Endothelial cell (in vitro differentiated cells): Measurements from ENCODE around the gene SPIRE1. TPM values are rescaled to one million over a fixed set of nuclear protein-coding genes. Genes with fewer than 3 reads are reported as not detected.

Experiments
- DNase-seq: peaks from one replicate; pipeline ENCODE4 v3.0.0; 2021; ENCODE audit warnings: low spot score
- H3K27ac Mint-ChIP-seq: one replicate; pipeline ENCODE4 v1.8.0; 2021; ENCODE audit warnings: mixed read lengths, inconsistent platforms; ENCODE audit not compliant: unreplicated experiment
- H3K27me3 Mint-ChIP-seq: one replicate; pipeline ENCODE4 v1.8.0; 2021; ENCODE audit warnings: mild to moderate bottlenecking, moderate library complexity, mixed read lengths, inconsistent platforms; ENCODE audit not compliant: unreplicated experiment
- H3K36me3 Mint-ChIP-seq: one replicate; pipeline ENCODE4 v1.8.0; 2021; ENCODE audit warnings: mild to moderate bottlenecking, low read depth, mixed read lengths, inconsistent platforms; ENCODE audit not compliant: unreplicated experiment
- H3K4me1 Mint-ChIP-seq: one replicate; pipeline ENCODE4 v1.8.0; 2021; ENCODE audit warnings: mild to moderate bottlenecking, mixed read lengths, inconsistent platforms; ENCODE audit not compliant: unreplicated experiment
- H3K4me3 Mint-ChIP-seq: one replicate; pipeline ENCODE4 v1.8.0; 2021; ENCODE audit warnings: mild to moderate bottlenecking, mixed read lengths, inconsistent platforms; ENCODE audit not compliant: unreplicated experiment
- H3K9me3 Mint-ChIP-seq: one replicate; pipeline ENCODE4 v1.8.0; 2021; ENCODE audit warnings: mixed read lengths, inconsistent platforms; ENCODE audit not compliant: unreplicated experiment
- total RNA-seq: library from RNA; stranded (reverse); fragmentation: NEBNext Ultra II Directional; extraction: Animal tissue kit (Norgen Biotek cat#: 25700); gene quantifications from one replicate; pipeline ENCODE4 v1.2.1, GENCODE V29; 2021; ENCODE audit not compliant: unreplicated experiment
- TF ChIP-seq, protein P1 (sequence below): fragments of 200-600 bp; sonication (generic); IDR thresholded peaks from one replicate; pipeline ENCODE4 v1.5.0; 2021; ENCODE audit warnings: antibody characterized with exemption; ENCODE audit not compliant: unreplicated experiment

Gene SPIRE1
- total RNA-seq, 1 donor from 2014 or later: 31.3 TPM

- Mint-ChIP-seq H3K27ac (no peak overlapping the region), H3K27me3 (peaks cover 3% of the 10 kb centered on the region), H3K4me1 (peaks cover 6% of the 10 kb centered on the region), H3K9me3 (no peaks in the 10 kb centered on the region), H3K4me3 (peak overlapping the region; percentile 69), H3K36me3 (no peaks in the 10 kb centered on the region)
- TF ChIP-seq, protein P1, sequence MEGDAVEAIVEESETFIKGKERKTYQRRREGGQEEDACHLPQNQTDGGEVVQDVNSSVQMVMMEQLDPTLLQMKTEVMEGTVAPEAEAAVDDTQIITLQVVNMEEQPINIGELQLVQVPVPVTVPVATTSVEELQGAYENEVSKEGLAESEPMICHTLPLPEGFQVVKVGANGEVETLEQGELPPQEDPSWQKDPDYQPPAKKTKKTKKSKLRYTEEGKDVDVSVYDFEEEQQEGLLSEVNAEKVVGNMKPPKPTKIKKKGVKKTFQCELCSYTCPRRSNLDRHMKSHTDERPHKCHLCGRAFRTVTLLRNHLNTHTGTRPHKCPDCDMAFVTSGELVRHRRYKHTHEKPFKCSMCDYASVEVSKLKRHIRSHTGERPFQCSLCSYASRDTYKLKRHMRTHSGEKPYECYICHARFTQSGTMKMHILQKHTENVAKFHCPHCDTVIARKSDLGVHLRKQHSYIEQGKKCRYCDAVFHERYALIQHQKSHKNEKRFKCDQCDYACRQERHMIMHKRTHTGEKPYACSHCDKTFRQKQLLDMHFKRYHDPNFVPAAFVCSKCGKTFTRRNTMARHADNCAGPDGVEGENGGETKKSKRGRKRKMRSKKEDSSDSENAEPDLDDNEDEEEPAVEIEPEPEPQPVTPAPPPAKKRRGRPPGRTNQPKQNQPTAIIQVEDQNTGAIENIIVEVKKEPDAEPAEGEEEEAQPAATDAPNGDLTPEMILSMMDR: no peak
- no peak for DNase-seq
Observed at GRCh38 chr18:12406371-12407111, 251.4 kb downstream of the SPIRE1 start.

GRCh38 chr18:12405066-12405465 lies 252.8 kb downstream of the SPIRE1 start:
- no peaks in the 10 kb centered on the region for H3K9me3 Mint-ChIP-seq
- no peaks in the 10 kb centered on the region for H3K36me3 Mint-ChIP-seq
- TF ChIP-seq, protein P1: no peak
- H3K4me3 Mint-ChIP-seq: no peak overlapping the region
- H3K27me3 Mint-ChIP-seq: peaks cover 3% of the 10 kb centered on the region
- no peak overlapping the region for H3K27ac Mint-ChIP-seq
- H3K4me1 Mint-ChIP-seq: peaks cover 6% of the 10 kb centered on the region
- DNase-seq: no peak

DNA sequence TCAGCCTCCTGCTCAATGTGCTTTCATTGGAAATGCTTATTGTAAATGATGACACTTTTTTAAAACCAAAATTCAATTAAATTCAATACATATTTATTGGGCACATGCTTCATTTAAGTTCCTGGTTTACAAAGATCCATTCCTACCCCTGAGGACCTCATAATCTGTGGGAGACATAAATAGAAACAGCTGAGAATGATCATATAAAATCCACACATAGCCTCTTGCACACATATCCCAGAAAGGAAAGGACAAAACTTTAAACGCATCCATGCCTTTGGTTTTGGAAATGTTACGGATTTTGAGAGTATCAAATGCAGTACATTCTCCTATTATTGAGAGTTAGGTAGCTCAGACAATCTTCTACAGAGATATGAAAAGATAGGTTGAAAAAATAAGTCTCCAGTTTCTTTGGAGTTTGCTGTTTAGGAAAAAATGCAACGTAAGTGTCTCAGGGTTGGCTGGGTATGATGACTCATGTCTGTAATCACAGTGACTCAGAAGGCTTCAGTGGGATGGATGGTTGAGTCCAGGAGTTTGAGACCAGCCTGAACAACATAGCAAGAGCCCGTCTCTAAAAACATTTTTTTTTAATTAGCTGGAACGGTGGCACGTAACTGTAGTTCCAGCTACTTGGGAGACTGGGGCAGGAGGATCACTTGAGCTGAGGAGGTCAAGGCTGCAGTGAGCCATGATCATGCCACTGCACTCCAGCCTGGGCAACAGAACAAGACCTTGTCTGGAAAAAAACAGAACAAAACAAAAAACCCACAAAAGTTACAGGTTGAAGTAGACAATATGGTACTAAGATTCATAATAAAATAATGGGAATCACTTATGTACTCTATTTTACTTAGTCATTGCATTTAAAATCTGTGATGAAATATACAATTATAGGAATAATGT lies 254.1 kb downstream of the SPIRE1 start:
- Mint-ChIP-seq H3K36me3 (no peaks in the 10 kb centered on the region), H3K9me3 (no peaks in the 10 kb centered on the region), H3K27me3 (peaks cover 2% of the 10 kb centered on the region), H3K4me3 (no peak overlapping the region), H3K27ac (no peak overlapping the region), H3K4me1 (peaks cover 6% of the 10 kb centered on the region)
- DNase-seq: no peak
- TF ChIP-seq, protein P1: no peak

GRCh38 chr18:12401881-12402280 lies 256.0 kb downstream of the SPIRE1 start:
- TF ChIP-seq, protein P1: no peak
- no peaks in the 10 kb centered on the region for H3K4me1 Mint-ChIP-seq
- H3K4me3 Mint-ChIP-seq: no peak overlapping the region
- DNase-seq: no peak
- H3K36me3 Mint-ChIP-seq: no peaks in the 10 kb centered on the region
- H3K27ac Mint-ChIP-seq: no peak overlapping the region
- H3K27me3 Mint-ChIP-seq: no peaks in the 10 kb centered on the region
- no peaks in the 10 kb centered on the region for H3K9me3 Mint-ChIP-seq
